GM18520 (cell line): ENCODE measurements around the gene NTRK3.
"Not testable (repeated sequence)": the region's sequence is repeated elsewhere in the genome, so short reads cannot be mapped to it uniquely, and the experiment has no call there.

Experiments
- ATAC-seq: cut with Tn5 transposase; IDR thresholded peaks from one replicate; pipeline ENCODE4 v1.9.1; 2021; ENCODE audit not compliant: unreplicated experiment

The NTRK3 gene

DNA sequence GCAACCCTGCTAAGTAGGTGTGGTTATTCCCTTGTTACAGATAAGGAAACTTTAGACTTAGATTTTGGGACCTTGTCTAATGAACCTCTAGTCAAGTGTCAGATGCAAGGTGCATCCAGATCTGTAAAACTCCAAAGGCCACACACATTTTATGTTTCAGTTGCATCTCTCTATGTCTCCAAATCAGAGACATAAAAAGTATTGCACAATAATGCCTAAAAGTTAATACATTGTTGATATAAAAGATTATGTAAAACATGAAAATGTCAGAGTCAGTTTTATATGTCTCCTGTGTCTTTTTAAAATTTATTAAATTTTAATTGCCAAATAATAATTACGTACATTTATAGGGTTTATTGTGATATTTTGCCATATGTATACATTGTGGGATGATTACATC lies 408.5 kb downstream of the NTRK3 start:
- no peak for ATAC-seq

GRCh38 chr15:87846746-87847145 lies 409.8 kb downstream of the NTRK3 start:
- no peak for ATAC-seq

GRCh38 chr15:87843312-87843711 lies 413.2 kb downstream of the NTRK3 start:
- ATAC-seq = no peak

- no peak for ATAC-seq
Measured at GRCh38 chr15:87841426-87841998, 415.0 kb downstream of the NTRK3 start.

GRCh38 chr15:87835830-87836229 lies 420.7 kb downstream of the NTRK3 start:
- ATAC-seq = not testable (repeated sequence)

- not testable (repeated sequence) for ATAC-seq
Measured at GRCh38 chr15:87833333-87833732, 423.2 kb downstream of the NTRK3 start.

- no peak for ATAC-seq
Measured at GRCh38 chr15:87829332-87830050, 427.0 kb downstream of the NTRK3 start.

GRCh38 chr15:87828608-87829007 lies 427.9 kb downstream of the NTRK3 start:
- ATAC-seq = no peak

DNA sequence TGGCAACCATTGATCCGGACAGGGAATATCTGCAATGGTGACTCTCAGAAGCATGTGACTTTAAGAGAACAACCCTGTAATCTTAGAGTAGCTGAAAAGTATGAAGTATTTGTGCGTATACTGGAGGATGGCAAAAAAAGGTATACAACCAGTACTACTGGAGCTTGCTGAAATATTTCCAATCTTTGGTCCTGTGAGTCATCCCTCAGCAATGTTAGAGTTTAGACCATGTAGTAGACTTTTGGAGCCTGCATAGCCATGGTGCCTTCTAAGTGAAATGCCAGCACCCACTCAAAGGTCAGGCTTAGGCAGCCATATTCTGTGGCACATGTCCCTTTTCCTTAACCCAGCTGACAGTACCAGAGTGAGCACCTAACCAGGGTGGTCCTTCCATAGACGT lies 429.4 kb downstream of the NTRK3 start:
- ATAC-seq = no peak

DNA sequence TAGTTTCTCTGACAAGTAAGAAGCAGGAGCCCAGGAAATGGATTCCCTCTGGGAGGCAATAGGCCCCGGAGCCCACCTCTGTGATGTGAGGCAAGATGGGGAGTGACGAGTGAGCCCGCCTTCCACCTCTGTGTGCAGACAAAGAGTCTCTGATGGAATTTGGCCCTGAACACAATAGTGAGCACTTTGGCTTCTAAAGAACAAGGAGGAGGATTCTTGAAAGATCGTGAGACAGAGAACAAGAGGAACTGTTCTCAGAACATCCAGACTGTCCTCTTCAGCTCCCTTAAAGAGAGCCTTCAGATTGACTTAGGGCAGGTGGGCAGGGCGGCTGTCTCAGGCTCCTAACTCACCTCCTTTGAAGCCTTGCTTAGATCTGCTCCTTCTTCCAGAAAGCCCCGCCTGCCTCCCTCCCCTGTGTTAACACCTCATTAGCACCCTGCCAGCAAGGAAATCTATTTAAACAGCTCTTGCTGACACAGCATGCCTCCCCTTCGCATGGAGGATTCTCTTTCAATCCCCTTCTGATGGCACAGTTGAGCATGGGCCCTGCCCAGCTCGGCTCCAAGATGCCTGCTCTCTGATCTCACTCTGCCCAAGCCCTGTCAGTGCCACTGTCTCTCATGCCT lies 430.3 kb downstream of the NTRK3 start:
- no peak for ATAC-seq

DNA sequence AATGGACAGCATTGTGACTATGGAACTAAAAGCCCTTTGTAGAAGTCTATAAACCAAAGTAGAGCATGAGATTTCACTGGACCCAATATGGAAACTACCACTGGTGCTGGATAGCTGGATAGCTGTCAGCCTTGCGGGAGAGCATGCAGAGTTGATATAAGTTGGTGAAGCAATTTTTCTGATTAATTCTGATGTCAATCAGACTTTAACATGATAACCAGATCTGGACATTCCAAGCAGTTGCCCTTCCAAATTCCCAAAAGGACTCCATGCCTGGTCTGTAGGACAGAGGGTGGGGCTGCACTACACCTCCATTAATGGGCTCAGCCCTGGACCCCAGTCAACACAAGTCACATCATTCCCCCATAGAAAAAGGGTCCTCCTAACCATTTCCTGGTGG lies 437.8 kb downstream of the NTRK3 start:
- ATAC-seq = no peak

GRCh38 chr15:87817553-87817952 lies 439.0 kb downstream of the NTRK3 start:
- ATAC-seq = no peak

- no peak for ATAC-seq
Measured at GRCh38 chr15:87816811-87817210, 439.7 kb downstream of the NTRK3 start.

- no peak for ATAC-seq
Measured at GRCh38 chr15:87816016-87816415, 440.5 kb downstream of the NTRK3 start.
